ENCODE measurements around the gene FBP1.

Gene FBP1

DNA sequence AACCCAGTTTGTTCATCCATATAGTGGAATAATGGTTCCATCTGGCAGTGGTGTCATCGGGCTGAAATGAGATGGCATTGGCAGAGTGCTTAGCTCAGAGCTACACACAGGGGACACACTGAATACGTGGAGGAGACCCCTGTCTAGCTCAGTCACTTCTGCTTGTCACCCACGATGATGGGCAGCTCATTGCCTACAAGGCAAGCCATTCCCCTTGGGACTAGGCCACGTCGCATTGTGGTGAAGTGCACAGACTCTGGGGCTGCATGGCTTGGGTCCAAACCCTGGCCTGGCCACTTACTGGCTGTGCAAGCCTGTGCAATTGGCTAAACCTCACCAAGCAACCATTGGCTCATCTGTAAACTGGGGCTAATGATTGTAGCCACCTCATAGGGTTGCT lies 3.2 kb upstream of the FBP1 start:
- Histone ChIP-seq H3K9me3 (ENCODE audit: low read length) (no peaks in the 10 kb centered on the region), H4K20me1 (ENCODE audit: insufficient read depth, low read length) (no peaks in the 10 kb centered on the region), H3K4me3 (ENCODE audit: low read depth, low read length, poor library complexity, severe bottlenecking) (no peak overlapping the region), H3K27me3 (ENCODE audit: insufficient read depth, low read length) (no peaks in the 10 kb centered on the region; the same call in 1 of the 2 replicates), H2AFZ (ENCODE audit: low read length) (no peak overlapping the region), H3K79me2 (ENCODE audit: insufficient read depth, low read length) (no peaks in the 10 kb centered on the region), H3K4me1 (ENCODE audit: insufficient read depth, low read length, severe bottlenecking) (peaks cover 27% of the 10 kb centered on the region), H3K36me3 (ENCODE audit: insufficient read depth, low read length) (no peaks in the 10 kb centered on the region), H3K9ac (ENCODE audit: low read length) (no peak overlapping the region), H3F3A (ENCODE audit: insufficient read depth, low read length) (no peaks in the 10 kb centered on the region), H3K27ac (ENCODE audit: low read depth, low read length, poor library complexity, severe bottlenecking) (no peak overlapping the region), H3K9me2 (ENCODE audit: low read depth, low read length) (no peaks in the 10 kb centered on the region), H3K4me2 (ENCODE audit: low read length) (no peak overlapping the region)
- no peak for TF ChIP-seq EZH2 (IDR thresholded peaks at IDR 0.05; ENCODE audit: borderline replicate concordance, low read length)
- TF ChIP-seq, protein P1, sequence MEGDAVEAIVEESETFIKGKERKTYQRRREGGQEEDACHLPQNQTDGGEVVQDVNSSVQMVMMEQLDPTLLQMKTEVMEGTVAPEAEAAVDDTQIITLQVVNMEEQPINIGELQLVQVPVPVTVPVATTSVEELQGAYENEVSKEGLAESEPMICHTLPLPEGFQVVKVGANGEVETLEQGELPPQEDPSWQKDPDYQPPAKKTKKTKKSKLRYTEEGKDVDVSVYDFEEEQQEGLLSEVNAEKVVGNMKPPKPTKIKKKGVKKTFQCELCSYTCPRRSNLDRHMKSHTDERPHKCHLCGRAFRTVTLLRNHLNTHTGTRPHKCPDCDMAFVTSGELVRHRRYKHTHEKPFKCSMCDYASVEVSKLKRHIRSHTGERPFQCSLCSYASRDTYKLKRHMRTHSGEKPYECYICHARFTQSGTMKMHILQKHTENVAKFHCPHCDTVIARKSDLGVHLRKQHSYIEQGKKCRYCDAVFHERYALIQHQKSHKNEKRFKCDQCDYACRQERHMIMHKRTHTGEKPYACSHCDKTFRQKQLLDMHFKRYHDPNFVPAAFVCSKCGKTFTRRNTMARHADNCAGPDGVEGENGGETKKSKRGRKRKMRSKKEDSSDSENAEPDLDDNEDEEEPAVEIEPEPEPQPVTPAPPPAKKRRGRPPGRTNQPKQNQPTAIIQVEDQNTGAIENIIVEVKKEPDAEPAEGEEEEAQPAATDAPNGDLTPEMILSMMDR (IDR thresholded peaks at IDR 0.05; ENCODE audit: low read length): no peak

DNA sequence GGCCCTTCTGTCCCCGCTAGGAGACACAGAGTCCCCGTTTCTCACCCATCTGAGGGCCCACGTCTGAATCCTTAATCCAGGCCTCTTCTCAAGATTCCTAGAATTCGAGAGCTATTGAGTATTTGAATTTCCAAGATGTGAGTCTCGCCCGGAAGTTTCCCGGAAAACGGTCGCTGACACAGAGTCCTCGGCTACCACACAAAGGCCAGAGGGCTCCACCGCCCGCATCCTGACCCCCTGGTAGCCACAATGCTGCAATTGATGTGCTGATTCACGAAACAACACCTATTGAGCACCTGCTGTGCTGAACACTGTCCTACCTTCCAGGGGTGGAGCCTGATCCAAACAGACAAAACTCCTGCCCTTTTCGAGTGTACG lies 670 bp upstream of the FBP1 start:
- H3K79me2 ChIP-seq (ENCODE audit: insufficient read depth, low read length): no peaks in the 10 kb centered on the region
- H3K4me1 ChIP-seq (ENCODE audit: insufficient read depth, low read length, severe bottlenecking): peaks cover 27% of the 10 kb centered on the region
- peak overlapping the region; percentile 57 for H3K9ac ChIP-seq (ENCODE audit: low read length)
- H3K9me3 ChIP-seq (ENCODE audit: low read length): no peaks in the 10 kb centered on the region
- H2AFZ ChIP-seq (ENCODE audit: low read length): no peak overlapping the region
- no peaks in the 10 kb centered on the region; the same call in 1 of the 2 replicates for H3K27me3 ChIP-seq (ENCODE audit: insufficient read depth, low read length)
- H3F3A ChIP-seq (ENCODE audit: insufficient read depth, low read length): no peaks in the 10 kb centered on the region
- H3K4me3 ChIP-seq (ENCODE audit: low read depth, low read length, poor library complexity, severe bottlenecking): peak overlapping the region; percentile 59
- peak overlapping the region; percentile 67 for H3K4me2 ChIP-seq (ENCODE audit: low read length)
- TF ChIP-seq EZH2 (IDR thresholded peaks at IDR 0.05; ENCODE audit: borderline replicate concordance, low read length): no peak
- TF ChIP-seq, protein P1 (IDR thresholded peaks at IDR 0.05; ENCODE audit: low read length): no peak
- no peaks in the 10 kb centered on the region for H4K20me1 ChIP-seq (ENCODE audit: insufficient read depth, low read length)
- no peaks in the 10 kb centered on the region for H3K9me2 ChIP-seq (ENCODE audit: low read depth, low read length)
- H3K36me3 ChIP-seq (ENCODE audit: insufficient read depth, low read length): no peaks in the 10 kb centered on the region
- H3K27ac ChIP-seq (ENCODE audit: low read depth, low read length, poor library complexity, severe bottlenecking): peak overlapping the region; percentile 85

- peak overlapping the region; percentile 59 for H3K4me3 ChIP-seq (ENCODE audit: low read depth, low read length, poor library complexity, severe bottlenecking)
- H3K9ac ChIP-seq (ENCODE audit: low read length): peak overlapping the region; percentile 57; the same call in 1 of the 2 replicates
- H3F3A ChIP-seq (ENCODE audit: insufficient read depth, low read length): no peaks in the 10 kb centered on the region
- no peaks in the 10 kb centered on the region; the same call in 1 of the 2 replicates for H3K27me3 ChIP-seq (ENCODE audit: insufficient read depth, low read length)
- no peak for TF ChIP-seq EZH2 (IDR thresholded peaks at IDR 0.05; ENCODE audit: borderline replicate concordance, low read length)
- TF ChIP-seq, protein P1 (IDR thresholded peaks at IDR 0.05; ENCODE audit: low read length): no peak
- H3K36me3 ChIP-seq (ENCODE audit: insufficient read depth, low read length): no peaks in the 10 kb centered on the region
- H3K9me2 ChIP-seq (ENCODE audit: low read depth, low read length): no peaks in the 10 kb centered on the region
- H4K20me1 ChIP-seq (ENCODE audit: insufficient read depth, low read length): no peaks in the 10 kb centered on the region
- H2AFZ ChIP-seq (ENCODE audit: low read length): no peak overlapping the region
- H3K4me1 ChIP-seq (ENCODE audit: insufficient read depth, low read length, severe bottlenecking): peaks cover 22% of the 10 kb centered on the region
- peak overlapping the region; percentile 67 for H3K4me2 ChIP-seq (ENCODE audit: low read length)
- H3K79me2 ChIP-seq (ENCODE audit: insufficient read depth, low read length): no peaks in the 10 kb centered on the region
- H3K9me3 ChIP-seq (ENCODE audit: low read length): no peaks in the 10 kb centered on the region
- peak overlapping the region; percentile 85 for H3K27ac ChIP-seq (ENCODE audit: low read depth, low read length, poor library complexity, severe bottlenecking)
Measured at GRCh38 chr9:94638335-94639060, 820 bp downstream of the FBP1 start.

All from OCI-LY1 (cell line).